ENCODE data around the gene SAFB. TPM values are rescaled to one million over a fixed set of nuclear protein-coding genes. Genes with fewer than 3 reads are reported as not detected.

Gene SAFB
- polyA plus RNA-seq, 3 donors: 12.2 to 76.6 (median 23.1) TPM

DNA sequence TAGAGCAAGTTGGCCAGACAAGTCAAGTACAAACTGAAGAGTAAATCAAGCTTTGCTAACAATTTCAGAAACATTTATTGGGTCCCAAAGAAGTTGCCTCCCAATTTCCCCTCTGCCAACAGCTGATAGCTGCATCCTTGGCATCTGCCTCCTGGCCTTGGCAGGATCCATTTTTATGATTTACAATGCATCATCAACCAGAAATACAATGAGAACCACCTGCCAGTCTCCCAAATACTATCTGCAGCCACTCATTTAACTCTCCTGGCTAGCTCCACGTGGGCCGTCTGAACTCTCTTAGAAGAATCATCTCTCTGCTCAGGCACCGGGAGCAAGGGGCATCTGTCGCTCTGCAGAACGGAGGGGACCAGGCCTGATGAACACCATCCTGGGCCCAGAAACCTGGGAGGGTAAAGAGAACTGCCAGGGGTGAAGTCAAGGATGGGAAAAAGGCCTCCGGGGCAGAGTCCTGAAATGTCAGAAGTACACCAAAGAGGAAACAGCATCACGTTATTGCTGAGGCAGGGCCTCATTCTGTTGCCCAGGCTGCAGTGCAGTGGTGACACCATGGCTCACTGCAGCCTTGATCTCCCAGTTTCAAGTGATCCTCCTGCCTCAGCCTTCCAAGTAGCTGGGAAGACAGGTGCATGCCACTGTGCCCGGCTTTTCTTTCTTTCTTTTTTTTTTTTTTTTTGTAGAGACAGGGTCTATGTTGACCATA is 94.5 kb downstream of the SAFB start:
- H3K9me3 ChIP-seq (replicated peaks in 1 of 2; ENCODE audit: control insufficient read depth in 1 of 2, insufficient read depth in 1 of 2, low read length in 2 of 2): no peaks in the 10 kb centered on the region
- peaks cover 20 to 21% of the 10 kb centered on the region in 2 donors for H3K36me3 ChIP-seq (replicated peaks in 1 of 2; ENCODE audit: control insufficient read depth in 1 of 2, insufficient read depth in 2 of 2, low read length in 2 of 2)
- Mint-ChIP-seq H3K36me3 (peaks cover 20 to 35% of the 10 kb centered on the region in 2 donors), H3K27me3 (ENCODE audit: low read depth in 3 of 3) (peaks cover 0 to 3% (median 2%) of the 10 kb centered on the region in 3 donors), H3K27ac (peak overlapping the region in 4 of 7 donors; percentile 1 to 95 (median 72)), H3K9me3 (peaks cover 0 to 3% (median 0%) of the 10 kb centered on the region in 7 donors), H3K4me1 (peaks cover 26% of the 10 kb centered on the region), H3K4me3 (no peak overlapping the region)
- DNase-seq: no peak
- intact Hi-C loops (cut with micrococcal nuclease): no loop called here
- peak overlapping the region in 1 of 2 donors; percentile 91 for H3K27ac ChIP-seq (ENCODE audit: low read depth in 1 of 2, low read length in 2 of 2)
- H2AFZ ChIP-seq (ENCODE audit: insufficient read depth, low read depth, low read length, poor library complexity, severe bottlenecking): no peak overlapping the region
- no peak overlapping the region for H3K4me2 ChIP-seq (replicated peaks; ENCODE audit: extremely low read depth, low read length, poor library complexity, severe bottlenecking)
- WGBS (ENCODE audit: insufficient coverage): 81% methylated on average over 4 of the region's 8 CpGs
- peaks cover 29% of the 10 kb centered on the region for H4K20me1 ChIP-seq (ENCODE audit: insufficient read depth, low read length)
- no peaks in the 10 kb centered on the region for H3K27me3 ChIP-seq (ENCODE audit: control insufficient read depth in 2 of 2, insufficient read depth in 2 of 2, low read length in 2 of 2)
- TF ChIP-seq, protein P1, sequence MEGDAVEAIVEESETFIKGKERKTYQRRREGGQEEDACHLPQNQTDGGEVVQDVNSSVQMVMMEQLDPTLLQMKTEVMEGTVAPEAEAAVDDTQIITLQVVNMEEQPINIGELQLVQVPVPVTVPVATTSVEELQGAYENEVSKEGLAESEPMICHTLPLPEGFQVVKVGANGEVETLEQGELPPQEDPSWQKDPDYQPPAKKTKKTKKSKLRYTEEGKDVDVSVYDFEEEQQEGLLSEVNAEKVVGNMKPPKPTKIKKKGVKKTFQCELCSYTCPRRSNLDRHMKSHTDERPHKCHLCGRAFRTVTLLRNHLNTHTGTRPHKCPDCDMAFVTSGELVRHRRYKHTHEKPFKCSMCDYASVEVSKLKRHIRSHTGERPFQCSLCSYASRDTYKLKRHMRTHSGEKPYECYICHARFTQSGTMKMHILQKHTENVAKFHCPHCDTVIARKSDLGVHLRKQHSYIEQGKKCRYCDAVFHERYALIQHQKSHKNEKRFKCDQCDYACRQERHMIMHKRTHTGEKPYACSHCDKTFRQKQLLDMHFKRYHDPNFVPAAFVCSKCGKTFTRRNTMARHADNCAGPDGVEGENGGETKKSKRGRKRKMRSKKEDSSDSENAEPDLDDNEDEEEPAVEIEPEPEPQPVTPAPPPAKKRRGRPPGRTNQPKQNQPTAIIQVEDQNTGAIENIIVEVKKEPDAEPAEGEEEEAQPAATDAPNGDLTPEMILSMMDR (IDR thresholded peaks at IDR 0.05): no peak
- H3K4me1 ChIP-seq (ENCODE audit: control insufficient read depth in 1 of 2, insufficient read depth in 2 of 2, low read length in 2 of 2): peaks cover 20 to 29% of the 10 kb centered on the region in 2 donors
- peaks cover 49% of the 10 kb centered on the region for H3K79me2 ChIP-seq (ENCODE audit: insufficient read depth, low read length)
- no peak overlapping the region for H3K4me3 ChIP-seq (replicated peaks in 1 of 3; ENCODE audit: low read depth in 2 of 3, low read length in 3 of 3)
- H3K9ac ChIP-seq (ENCODE audit: insufficient read depth, low read length, poor library complexity, severe bottlenecking): no peak overlapping the region

Small RNAs within 50 kb of the gene (small RNA-seq; reads per million reads assigned to genes)
- gene SNRPEP4 (ENCODE audit: insufficient read length, low read depth): not detected

Other genes starting within 250 kb of the SAFB start
- gene ZNRF4, start 167.7 kb upstream of the SAFB start, polyA plus RNA-seq: not detected
- gene TINCR, start 55.1 kb upstream of the SAFB start, polyA plus RNA-seq: under 1 TPM in 1 of 3 donors, not detected in 2; 0.11 TPM
- gene SAFB2, start 307 bp upstream of the SAFB start, polyA plus RNA-seq: 10 to 100 TPM in 2 of 3 donors, 1 to 10 TPM in 1; 7.5 to 53.4 (median 14.7) TPM
- gene MICOS13, start 57.4 kb downstream of the SAFB start, polyA plus RNA-seq: 10 to 100 TPM; 22.5 to 82.7 (median 78.6) TPM
- gene HSD11B1L, start 57.9 kb downstream of the SAFB start, polyA plus RNA-seq: 1 to 10 TPM; 1.9 to 2.5 (median 2.4) TPM
- 100 to 1,000 TPM; 336 to 708 (median 627) TPM for gene RPL36, start 67.2 kb downstream of the SAFB start, polyA plus RNA-seq
- gene LONP1, start 97.1 kb downstream of the SAFB start, polyA plus RNA-seq: 10 to 100 TPM; 12.1 to 37.2 (median 13.8) TPM
- gene CATSPERD, start 97.6 kb downstream of the SAFB start, polyA plus RNA-seq: not detected
- gene PRR22, start 161.7 kb downstream of the SAFB start, polyA plus RNA-seq: 1 to 10 TPM in 1 of 3 donors, under 1 TPM in 1, not detected in 1; 0.15 to 1.6 TPM
- 10 to 100 TPM; 17.4 to 40.2 (median 23.4) TPM for gene DUS3L, start 168.1 kb downstream of the SAFB start, polyA plus RNA-seq
- gene NRTN, start 182.0 kb downstream of the SAFB start, polyA plus RNA-seq: not detected
- not detected for gene FUT6, start 216.6 kb downstream of the SAFB start, polyA plus RNA-seq
- not detected for gene FUT3, start 228.4 kb downstream of the SAFB start, polyA plus RNA-seq
- not detected for gene FUT5, start 247.5 kb downstream of the SAFB start, polyA plus RNA-seq

Data from CD14-positive monocyte (primary cell).